ENCODE results near the gene C10orf95. TPM values are rescaled to one million over a fixed set of nuclear protein-coding genes. Genes with fewer than 3 reads are reported as not detected.

The C10orf95 gene
- total and polyA plus RNA-seq, 8 donors = 0.70 to 7.3 (median 1.7) TPM

DNA sequence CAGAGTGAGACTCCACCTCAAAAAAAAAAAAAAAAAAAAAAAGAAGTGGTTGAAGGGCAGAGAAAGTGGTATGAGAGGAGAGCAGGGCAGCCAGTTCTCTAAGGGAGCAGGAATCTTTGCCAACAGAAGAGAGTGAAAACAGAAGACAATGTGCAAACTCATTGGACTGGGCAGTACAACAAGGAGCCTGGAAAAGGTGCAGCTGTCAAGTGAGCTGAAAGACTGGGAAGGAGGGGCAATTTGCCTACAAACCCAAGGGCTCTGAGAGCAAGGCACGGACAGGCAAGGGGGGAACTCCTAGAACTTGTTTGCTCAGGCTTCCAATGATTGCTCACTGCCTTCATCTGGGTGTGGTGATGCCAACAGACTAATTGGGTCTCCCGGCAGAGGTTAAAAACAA lies 41.6 kb upstream of the C10orf95 start:
- Histone ChIP-seq H3K27ac (no peak overlapping the region), H3K4me3 (no peak overlapping the region), H3K4me1 (peaks cover 5 to 19% of the 10 kb centered on the region in 2 donors), H3K36me3 (peaks cover 0 to 58% of the 10 kb centered on the region in 2 donors), H3K9me3 (no peaks in the 10 kb centered on the region), H3K27me3 (no peaks in the 10 kb centered on the region)
- intact Hi-C loops (cut with DNase I) = no loop called here
- ATAC-seq (peak; percentile 87), DNase-seq (no peak)
- TF ChIP-seq, protein P1, sequence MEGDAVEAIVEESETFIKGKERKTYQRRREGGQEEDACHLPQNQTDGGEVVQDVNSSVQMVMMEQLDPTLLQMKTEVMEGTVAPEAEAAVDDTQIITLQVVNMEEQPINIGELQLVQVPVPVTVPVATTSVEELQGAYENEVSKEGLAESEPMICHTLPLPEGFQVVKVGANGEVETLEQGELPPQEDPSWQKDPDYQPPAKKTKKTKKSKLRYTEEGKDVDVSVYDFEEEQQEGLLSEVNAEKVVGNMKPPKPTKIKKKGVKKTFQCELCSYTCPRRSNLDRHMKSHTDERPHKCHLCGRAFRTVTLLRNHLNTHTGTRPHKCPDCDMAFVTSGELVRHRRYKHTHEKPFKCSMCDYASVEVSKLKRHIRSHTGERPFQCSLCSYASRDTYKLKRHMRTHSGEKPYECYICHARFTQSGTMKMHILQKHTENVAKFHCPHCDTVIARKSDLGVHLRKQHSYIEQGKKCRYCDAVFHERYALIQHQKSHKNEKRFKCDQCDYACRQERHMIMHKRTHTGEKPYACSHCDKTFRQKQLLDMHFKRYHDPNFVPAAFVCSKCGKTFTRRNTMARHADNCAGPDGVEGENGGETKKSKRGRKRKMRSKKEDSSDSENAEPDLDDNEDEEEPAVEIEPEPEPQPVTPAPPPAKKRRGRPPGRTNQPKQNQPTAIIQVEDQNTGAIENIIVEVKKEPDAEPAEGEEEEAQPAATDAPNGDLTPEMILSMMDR (IDR thresholded peaks at IDR 0.05) = no peak

DNA sequence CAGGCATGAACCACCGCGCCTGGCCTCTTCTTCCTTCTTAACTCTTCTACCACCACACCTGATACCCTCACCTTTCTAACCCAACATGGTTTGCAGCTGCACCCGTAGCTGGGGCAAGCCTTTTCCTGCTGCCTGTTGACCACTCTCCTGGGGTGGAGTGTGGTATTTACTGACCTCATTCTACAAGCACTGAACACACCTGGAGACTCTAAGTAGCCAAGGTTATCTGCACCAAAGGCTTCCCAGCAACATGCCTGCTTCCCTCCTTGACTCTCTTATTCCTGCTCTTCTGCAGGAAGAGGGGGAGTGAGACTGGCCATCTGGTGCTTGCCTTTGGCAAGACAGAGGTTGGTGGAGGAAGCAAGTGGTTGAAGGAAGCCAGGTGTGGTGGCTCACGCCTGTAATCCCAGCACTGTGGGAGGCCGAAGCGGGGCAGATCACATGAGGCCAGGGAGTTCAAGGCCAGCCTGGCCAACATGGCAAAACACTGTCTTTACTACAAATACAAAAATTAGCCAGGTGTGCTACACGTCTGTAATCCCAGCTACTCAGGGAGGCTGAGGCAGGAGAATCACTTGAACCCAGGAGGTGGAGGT lies 41.1 kb upstream of the C10orf95 start:
- no peaks in the 10 kb centered on the region for H3K9me3 ChIP-seq
- no peaks in the 10 kb centered on the region for H3K27me3 ChIP-seq
- peaks cover 0 to 63% of the 10 kb centered on the region in 2 donors for H3K36me3 ChIP-seq
- ATAC-seq = peak; percentile 77
- H3K4me3 ChIP-seq = no peak overlapping the region
- TF ChIP-seq, protein P1 (IDR thresholded peaks at IDR 0.05) = no peak
- DNase-seq = peak in 1 of 4 donors; percentile 31
- H3K4me1 ChIP-seq = peaks cover 5 to 14% of the 10 kb centered on the region in 2 donors
- intact Hi-C loops (cut with DNase I) = no loop called here
- H3K27ac ChIP-seq = no peak overlapping the region

DNA sequence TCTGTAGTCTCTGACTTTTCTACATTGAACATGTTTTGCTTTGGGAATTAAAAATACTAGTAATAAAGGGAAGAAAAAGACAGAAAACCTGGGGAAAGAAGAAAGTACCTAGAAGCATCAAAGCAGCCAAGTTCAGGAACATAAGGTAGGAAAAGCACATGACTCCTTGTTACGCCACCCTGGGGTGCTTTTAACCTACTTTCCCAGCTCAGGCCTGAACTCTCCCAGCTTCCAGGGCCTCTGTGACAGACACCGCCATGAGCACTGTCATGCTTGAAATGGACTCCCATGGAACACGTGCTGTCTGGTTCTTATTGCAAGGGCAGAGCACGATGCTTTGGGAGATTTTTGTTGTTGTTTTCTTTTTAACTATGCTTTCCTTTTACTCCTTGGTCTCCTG lies 39.8 kb upstream of the C10orf95 start:
- H3K36me3 ChIP-seq = peaks cover 0 to 72% of the 10 kb centered on the region in 2 donors
- intact Hi-C loops (cut with DNase I) = no loop called here
- no peak overlapping the region for H3K27ac ChIP-seq
- no peak overlapping the region for H3K4me3 ChIP-seq
- H3K27me3 ChIP-seq = no peaks in the 10 kb centered on the region
- no peak for DNase-seq
- H3K9me3 ChIP-seq = no peaks in the 10 kb centered on the region
- ATAC-seq = no peak
- TF ChIP-seq, protein P1 (IDR thresholded peaks at IDR 0.05) = no peak
- H3K4me1 ChIP-seq = peaks cover 5 to 13% of the 10 kb centered on the region in 2 donors

DNA sequence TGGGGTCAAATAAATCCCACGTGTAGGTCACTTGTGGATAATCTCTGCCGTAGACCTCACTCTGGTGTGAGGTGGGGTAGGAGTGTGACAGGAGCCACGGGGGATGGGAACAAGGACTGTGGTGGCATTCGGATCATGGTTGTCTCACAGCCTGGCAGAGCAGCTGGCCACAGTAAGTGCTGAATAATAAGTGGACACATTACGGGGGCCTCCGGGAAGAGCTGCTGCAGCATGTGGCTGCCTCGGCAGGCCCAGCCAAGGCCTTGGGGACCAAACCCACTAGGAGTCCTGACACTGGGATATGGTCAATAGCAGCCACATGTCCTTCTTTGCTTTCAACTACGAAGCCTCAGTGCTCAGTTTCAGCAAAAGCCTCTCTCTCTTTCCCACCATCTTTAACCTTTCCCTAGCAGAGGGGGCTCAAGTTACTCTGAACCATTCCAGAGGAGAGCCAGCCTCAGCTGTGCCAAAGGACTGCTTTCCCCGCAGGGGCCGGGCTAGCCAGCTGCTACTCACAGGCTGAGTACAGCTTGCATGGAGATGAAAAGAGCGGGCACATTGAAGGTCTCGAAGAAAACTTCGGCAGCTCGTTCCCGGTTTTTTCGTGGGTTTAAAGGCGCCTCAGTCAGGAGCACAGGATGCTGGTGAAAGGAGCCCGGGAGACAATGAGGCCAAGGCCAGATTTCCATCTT lies 33.9 kb upstream of the C10orf95 start:
- peak in 2 of 4 donors; percentile 30 to 43 for DNase-seq
- peaks cover 4 to 100% of the 10 kb centered on the region in 2 donors for H3K36me3 ChIP-seq

DNA sequence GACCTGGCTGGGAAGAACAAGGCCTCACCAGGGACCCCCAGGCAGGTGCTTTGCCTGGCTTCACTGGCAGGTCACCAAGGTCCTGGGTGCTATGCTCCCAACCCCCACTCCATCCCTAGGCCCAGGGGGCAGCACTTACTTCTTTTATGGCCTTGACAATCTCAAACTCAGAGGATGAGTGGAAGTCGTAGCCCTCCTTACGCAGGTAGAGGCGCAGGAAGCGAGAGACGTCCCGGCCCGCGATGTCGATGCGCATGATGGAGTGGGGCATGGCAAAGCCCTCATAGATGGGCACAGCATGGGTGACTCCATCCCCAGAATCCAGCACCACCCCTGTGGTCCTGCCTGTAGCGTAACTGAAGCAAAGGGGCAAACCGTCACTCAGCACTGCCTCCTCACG lies 32.7 kb upstream of the C10orf95 start:
- DNase-seq (peak in 2 of 4 donors; percentile 19 to 23), ATAC-seq (no peak)
- intact Hi-C loops (cut with DNase I) = no loop called here
- H3K4me3 ChIP-seq = no peak overlapping the region
- H3K9me3 ChIP-seq = no peaks in the 10 kb centered on the region
- H3K4me1 ChIP-seq = peaks cover 0 to 5% of the 10 kb centered on the region in 2 donors
- no peaks in the 10 kb centered on the region for H3K27me3 ChIP-seq
- H3K36me3 ChIP-seq = peaks cover 4 to 100% of the 10 kb centered on the region in 2 donors
- H3K27ac ChIP-seq = no peak overlapping the region
- TF ChIP-seq, protein P1 (IDR thresholded peaks at IDR 0.05) = no peak

More for the DNA sequence above, 33.9 kb upstream of the C10orf95 start:
- ATAC-seq = no peak
- H3K27me3 ChIP-seq = no peaks in the 10 kb centered on the region
- H3K27ac ChIP-seq = no peak overlapping the region
- TF ChIP-seq, protein P1 (IDR thresholded peaks at IDR 0.05) = no peak
- H3K9me3 ChIP-seq = no peaks in the 10 kb centered on the region
- H3K4me1 ChIP-seq = no peaks in the 10 kb centered on the region
- intact Hi-C loops (cut with DNase I) = no loop called here
- H3K4me3 ChIP-seq = no peak overlapping the region

Measured in left lung (tissue), 10 donors.